Stimulated activated CD4-positive, alpha-beta T cell treated with anti-CD3 and anti-CD28 coated beads, Interleukin-1b, Interleukin-23, amount 100 ng/mL, for 1 hour (primary cell): ENCODE measurements around the gene PPP2R3A.
"Not testable (repeated sequence)": the region's sequence is repeated elsewhere in the genome, so short reads cannot be mapped to it uniquely, and the experiment has no call there.

Experiments used
- DNase-seq, 2 donors: peaks; one replicate each; pipeline ENCODE4 v3.0.0-alpha.2; 2020; ENCODE audit warnings: low read depth in 2 of 2

The PPP2R3A gene

DNA sequence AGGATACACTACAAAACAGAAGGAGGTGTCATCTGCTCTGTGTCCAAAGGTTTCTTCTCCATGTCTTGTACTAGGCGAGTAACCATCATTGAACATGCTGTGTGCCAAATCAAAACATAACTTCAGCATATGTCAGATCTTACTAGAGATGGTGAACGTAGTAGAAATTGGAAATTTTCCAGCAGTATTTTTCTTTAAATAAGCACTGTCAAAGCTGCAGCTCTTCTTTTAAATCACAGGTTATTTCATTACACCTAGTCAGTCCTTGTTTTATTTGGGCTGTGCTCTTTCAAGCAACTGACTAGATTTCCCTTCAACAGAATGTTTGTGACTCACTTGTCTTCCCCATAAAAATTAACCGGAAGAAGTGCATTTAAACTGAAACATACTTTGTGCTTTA lies 184.1 kb downstream of the PPP2R3A start:
- DNase-seq, result no peak

DNA sequence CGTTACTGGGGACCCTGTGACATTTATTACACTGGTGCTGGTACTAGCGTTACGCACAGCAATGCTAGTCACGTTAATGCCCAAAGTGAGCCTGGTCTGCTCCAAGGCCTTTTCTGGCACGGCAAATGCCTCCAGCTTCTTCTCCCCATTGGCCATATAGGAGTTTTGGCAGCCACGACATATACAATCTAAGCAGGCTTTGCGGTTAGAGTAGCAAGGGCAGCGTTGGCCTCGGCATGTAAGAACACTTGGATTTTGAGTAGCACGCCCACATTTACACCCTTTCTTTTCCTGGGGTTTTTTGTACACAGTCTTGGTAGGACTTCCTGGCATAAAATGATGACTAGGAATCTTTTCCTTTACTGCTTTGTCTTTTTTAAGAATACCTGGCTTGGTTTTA lies 185.7 kb downstream of the PPP2R3A start:
- DNase-seq, result no peak

DNA sequence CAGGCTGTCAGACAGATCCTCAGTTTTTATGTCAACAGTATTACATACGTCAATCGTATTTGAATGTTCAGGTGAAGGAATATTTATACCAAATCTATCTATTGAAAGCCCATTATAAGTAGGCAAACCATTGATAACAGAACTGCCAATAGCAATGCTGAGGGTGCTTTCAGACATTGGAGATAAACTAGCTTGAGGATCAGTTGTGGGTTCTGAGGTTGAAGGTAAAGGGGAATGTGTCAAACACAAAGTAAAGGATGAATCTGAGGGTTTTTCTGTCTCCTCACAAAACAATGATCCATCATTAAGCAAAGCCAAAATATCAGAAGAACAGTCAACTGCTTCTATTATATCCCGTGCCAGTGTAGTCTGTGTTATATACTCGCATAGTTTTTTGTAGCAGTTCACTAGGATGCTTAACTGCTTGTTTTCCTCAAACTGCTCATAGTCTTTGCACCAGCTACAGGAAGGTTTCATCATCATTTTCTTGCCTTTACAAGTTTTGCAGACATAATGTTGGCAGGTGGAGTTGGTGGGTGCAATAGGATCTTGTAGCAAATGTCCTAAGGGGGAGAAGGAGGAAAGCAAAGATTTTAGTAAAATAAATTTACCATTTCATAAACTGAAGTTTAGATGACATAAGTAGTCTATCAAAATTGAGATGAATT lies 186.8 kb downstream of the PPP2R3A start:
- DNase-seq, result no peak

DNA sequence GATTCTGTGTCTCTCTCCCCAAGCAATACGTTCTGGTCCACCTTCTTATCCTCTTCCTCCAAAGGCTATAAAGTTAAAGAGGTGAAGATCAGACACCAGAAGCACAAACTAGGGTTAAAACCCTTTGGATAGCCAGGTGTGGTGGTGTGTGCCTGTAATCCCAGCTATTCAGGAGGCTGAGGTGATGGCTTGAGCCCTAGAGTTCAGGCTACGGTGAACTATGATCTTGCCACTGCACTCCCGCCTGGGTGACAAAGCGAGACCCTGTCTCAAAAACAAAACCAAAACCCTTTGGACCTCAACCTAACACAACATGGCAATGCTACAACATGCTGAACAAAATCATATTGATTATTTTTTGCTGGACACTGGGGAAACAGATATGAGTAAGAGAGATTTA lies 187.4 kb downstream of the PPP2R3A start:
- no peak for DNase-seq

DNA sequence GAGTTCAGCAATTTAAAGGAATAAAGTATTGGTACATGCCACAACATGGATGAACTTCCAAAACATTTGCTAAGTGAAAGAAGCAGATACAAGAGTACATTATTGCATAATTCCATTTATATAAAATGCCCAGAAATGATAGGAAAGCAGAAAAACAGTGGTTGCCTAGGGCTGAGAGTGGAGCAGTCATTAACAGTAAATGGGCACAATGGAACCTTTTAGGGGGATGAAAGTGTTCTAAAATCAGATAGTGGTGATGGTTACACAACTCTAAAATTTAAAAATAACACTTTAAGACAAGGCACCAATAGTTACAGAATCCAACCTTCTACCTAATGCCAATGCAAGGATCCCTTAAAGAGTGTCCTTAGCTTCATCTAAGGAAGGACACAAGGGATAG lies 196.0 kb downstream of the PPP2R3A start:
- no peak for DNase-seq

DNA sequence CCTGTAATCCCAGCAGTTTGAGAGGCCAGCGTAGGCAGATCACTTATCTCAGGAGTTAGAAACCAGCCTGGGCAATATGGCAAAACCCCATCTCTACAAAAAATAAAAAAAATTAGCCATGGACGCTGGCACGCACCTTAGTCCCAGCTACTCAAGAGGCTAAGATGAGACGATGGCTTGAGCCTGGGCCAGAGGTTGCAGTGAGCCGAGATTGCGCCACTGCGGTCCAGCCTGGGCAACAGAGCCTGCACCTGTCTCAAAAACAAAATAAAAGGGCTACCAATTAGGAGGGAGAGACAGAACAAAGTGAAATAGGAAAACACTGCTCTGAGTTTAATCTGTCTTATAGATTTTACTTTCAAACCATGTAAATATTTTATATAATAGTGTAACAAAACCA lies 196.8 kb downstream of the PPP2R3A start:
- DNase-seq, result no peak

DNA sequence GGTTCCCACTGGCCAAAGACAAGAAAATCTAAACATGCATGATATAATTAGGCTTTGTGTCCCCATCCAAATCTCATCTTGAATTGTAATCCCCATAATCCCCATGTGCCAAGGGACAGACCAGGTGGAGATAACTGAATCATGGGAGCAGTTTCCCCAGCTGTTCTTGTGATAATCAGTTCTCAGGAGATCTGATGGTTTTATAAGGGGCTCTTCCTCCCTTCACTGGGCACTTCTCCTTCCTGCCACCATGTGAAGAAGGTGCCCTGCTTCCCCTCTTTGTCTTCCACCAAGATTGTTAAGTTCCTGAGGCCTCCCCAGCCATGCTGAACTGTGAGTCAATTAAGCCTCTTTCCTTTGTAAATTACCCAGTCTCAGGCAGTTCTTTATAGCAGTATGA lies 198.1 kb downstream of the PPP2R3A start:
- DNase-seq, result not testable (repeated sequence)

DNA sequence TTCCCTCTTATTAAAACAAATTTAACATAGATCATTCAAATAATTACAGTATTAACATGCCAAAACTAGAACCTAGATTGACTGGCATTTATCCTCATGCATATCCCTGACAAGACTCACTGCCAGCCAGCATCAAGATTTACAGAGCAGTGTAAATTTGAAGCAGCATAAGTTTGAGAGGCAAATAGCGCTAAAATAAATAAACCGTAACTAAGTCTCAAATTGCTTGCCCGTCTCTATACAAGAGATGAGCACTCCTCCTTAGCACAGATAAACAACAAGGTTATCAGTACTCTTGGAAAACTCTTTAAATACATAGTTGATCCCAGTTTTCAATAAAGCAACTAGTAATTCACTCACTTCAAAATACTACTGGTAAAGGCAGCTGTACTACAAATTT lies 201.0 kb downstream of the PPP2R3A start:
- DNase-seq, result no peak

DNA sequence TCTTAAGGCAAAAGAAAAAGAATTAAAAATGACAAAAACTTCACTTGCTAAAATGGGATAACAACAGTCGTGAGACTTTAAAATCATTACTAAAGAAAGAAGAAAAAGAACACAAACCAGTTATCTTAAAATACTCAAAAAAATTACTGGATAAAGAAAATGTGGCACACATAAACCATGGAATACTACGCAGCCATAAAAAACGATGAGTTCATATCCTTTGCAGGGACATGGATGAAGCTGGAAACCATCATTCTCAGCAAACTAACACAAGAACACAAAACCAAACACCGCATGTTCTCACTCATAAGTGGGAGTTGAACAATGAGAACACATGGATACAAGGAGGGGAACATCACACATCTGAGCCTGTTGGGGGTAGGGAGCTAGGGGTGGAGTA lies 202.7 kb downstream of the PPP2R3A start:
- not testable (repeated sequence) for DNase-seq

DNA sequence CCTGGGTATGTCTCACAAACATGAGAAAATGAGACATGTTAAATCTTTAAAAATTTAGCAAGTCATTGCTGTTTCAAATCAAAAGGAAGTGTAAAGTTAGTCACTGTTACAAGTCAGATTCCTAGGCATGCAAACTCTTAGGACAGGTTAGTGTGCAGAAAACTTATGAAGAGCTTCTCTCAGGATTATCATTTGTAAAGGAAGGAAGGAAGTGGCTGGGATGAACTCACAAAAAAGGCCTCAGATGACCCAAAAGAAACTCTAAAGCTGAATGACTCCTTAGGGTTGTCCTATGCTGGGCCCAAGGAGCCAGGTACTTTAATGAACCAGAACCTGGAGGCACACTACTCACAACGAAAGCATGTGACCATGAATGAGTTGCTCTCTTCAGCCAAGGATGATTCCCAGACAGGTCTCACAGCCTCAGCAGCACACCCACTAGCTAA lies 205.6 kb downstream of the PPP2R3A start:
- DNase-seq, result no peak

DNA sequence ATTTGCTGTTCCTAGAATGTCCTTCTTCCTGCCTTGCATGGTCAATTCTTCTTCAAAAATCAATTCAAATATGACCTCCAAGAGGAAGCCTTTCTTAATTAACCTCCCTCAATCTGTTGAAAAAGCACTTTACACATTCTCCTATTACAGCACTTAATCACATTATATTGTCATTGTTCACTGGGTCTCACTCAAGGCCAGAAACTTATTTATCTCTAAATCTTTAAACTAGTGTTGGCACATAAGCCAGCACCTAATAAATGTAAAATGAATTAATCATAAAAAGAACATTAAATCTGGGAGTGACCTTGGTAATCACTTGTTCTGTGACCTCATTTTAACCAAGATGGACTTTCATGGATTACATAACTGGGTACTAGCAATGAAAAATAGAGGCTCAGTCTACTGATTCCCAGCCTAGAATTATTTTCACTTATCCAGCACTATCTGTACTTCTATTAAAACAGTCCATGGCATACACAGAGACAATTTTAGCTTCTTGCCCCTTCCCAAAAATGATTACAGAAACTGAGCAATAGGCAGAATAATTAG lies 208.5 kb downstream of the PPP2R3A start:
- DNase-seq, result no peak

DNA sequence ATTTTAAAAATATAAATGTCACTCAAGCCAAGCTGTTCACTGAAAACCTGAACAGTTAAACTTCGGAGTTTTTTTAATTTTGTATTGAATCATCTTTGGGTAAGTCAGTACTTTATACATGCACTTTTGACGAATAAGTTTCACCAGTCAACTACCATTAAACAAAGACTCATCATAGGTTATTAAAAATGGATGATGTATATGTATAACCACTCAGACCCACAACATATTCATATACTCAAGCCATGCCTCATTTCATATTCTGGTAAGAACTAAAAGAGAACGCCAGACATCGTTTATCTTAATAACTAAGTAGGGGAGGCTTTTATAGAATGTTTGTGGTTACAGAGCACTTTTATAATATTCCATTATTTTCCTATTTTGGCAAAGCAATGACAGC lies 212.3 kb downstream of the PPP2R3A start:
- no peak for DNase-seq

DNA sequence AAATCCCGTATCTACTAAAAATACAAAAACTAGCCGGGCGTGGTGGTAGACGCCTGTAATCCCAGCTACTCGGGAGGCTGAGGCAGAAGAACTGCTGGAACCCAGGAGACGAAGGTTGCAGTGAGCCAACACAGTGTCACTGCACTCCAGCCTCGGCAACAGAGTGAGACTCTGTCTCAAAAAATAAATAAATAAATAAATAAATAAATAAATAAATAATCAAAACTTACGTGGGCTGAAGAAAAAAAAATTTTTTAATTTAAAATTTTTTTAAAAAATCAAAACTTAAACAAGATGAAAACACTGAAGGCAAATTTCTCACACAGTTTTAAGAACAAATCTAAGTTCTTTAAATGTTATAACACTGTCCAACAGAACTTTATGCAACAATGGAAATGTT lies 216.2 kb downstream of the PPP2R3A start:
- DNase-seq, result no peak

DNA sequence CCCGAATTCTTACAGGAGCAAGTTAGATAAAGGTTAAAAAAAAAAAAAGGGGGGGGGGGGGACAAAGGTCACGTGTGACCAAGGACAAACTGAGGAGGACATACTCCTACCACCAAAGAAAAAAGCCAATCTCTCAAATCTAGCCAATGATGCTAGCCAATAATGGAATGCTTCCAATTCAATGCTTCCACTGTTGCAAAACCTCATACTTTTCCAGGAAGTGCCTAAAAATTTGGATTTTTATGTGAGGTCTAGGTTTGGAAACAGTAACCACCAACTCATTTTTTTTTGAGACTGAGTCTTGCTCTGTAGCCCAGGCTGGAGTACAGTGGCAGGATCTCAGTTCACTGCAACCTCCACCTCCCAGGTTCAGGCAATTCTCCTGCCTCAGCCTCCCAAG lies 219.2 kb downstream of the PPP2R3A start:
- DNase-seq, result no peak

DNA sequence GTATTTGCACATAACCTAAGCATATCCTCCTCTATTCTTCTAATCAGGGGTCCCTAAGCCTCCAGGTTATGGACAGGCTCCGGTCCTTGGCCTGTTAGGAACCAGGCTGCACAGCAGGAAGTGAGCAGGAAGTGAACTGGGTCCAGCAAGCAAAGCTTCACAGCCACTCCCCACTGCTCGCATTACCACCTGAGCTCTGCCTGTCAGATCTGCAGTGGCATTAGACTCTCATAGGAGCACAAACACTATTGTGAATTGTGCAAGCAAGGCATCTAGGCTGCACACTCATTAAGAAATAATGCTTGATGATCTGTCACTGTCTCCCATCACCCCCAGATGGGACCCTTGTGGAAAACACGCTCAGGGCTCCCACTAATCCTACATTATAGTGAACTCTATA lies 220.8 kb downstream of the PPP2R3A start:
- no peak for DNase-seq

DNA sequence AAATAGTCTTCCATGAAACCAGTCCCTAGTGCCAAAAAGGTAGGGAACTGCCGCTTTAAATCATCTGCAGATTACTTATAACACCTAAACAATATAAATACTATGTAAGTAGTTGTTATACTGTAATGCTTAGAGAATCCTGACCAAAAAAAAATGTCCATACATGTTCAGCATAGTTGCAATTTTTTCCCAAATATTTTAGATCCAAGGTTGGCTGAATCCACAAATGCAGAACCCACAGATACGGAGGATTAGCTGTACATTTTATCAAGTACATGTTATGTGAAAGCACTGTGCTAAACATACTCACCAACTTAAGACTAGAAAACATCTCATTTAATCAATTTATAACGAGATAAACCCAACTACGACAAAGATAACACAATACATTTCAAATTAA lies 221.3 kb downstream of the PPP2R3A start:
- no peak for DNase-seq

DNA sequence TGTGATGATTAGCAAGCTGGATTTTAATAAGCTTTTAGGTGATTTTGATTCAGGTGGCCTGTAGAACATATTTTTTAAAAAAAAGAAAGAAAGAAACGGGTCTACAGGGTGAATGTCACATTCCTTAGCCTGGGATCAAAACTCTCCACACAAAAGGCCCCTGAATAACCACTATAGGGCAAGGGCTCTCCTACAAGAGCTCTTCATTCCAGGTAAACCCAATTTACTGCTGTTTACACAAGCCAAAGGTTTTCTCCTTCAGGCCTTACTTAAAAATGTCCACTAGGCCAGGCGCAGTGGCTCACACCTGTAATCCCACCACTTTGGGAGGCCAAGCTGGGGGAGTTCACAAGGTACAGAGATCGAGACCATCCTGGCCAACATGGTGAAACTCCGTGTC lies 222.3 kb downstream of the PPP2R3A start:
- no peak for DNase-seq

DNA sequence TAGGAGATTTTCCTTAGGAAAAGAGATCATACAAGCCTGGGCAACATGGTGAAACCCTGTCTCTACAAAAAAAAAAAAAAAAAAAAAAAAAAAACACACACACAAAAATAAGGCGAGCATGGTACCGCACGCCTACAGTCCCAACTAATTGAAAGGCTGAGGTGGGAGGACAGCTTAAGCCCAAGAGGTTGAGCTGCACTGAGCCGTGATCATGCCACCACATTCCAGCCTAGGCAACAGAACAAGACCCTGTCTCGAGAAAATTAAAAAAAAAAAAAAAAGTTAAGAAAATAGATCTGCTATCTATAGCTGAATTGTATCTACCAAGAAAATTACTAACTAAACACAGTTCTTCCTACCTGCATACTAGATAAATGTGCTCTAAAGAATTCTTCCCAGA lies 223.5 kb downstream of the PPP2R3A start:
- no peak for DNase-seq

DNA sequence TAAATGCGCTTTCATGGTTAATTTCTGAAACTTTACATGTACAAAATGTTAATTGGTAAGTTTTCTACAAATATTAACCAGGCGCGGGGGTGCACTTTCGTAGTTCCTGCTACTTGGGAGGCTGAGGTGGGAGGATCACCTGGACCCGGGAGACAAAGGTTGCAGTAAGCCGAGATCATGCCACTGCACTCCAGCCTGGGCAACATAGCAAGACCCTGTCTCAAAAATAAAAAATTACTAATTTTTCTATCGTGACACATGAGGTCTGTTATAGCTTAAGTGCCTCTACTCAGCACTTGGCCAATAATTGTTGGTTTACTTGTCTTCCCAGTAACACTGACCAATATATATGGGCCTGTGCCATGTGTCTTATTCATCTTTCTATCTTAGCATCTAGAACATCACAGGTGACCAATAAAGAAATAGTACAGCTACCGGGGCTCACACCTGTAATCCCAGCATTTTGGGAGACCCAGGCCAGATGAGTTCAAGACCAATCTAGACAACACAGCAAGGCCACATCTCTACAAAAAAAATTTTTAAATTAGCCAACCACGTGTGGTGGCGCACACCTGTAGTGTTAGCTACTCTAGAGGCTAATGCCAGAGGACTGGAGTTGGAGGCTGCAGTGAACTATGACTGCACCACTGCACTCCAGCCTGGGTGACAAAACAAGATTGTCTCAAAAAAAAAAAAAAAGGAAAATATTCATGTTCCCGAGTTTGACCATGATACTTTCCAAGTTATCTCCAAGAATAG lies 224.5 kb downstream of the PPP2R3A start:
- DNase-seq, result no peak

DNA sequence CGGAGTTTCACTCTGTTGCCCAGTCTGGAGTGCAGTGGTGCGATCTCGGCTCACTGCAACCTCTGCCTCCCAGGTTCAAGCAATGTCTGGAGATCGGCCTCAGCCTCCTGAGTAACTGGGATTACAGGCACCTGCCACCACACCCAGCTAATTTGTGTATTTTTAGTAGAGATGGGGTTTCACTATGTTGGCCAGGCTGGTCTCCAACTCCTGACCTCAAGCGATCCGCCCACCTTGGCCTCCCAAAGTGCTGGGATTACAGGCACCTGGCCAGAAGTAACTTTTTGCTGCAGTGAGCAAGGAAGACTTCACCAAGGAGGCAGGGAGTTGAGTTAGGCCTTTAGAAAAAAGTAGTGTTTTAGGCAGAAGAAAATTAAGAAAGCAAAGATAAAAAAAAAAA lies 226.7 kb downstream of the PPP2R3A start:
- not testable (repeated sequence) for DNase-seq

DNA sequence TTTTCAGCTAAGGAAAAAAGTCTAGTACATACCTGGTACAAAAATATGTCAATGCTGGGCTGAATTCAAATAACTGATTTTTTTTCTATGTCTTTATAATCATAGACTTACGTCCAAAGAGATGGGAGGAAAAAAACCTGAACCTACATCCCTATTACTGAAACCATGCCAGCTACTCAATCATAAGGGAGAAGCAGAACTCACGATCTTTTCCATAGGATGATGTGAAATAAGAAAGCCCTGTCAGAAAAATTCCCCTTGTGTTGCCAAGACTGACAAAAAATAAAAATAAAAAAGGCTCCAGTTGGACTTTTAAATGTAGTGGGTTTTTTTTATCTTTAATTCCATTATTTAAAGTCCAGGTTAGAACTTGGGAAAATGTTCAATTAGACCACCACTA lies 227.3 kb downstream of the PPP2R3A start:
- no peak for DNase-seq

DNA sequence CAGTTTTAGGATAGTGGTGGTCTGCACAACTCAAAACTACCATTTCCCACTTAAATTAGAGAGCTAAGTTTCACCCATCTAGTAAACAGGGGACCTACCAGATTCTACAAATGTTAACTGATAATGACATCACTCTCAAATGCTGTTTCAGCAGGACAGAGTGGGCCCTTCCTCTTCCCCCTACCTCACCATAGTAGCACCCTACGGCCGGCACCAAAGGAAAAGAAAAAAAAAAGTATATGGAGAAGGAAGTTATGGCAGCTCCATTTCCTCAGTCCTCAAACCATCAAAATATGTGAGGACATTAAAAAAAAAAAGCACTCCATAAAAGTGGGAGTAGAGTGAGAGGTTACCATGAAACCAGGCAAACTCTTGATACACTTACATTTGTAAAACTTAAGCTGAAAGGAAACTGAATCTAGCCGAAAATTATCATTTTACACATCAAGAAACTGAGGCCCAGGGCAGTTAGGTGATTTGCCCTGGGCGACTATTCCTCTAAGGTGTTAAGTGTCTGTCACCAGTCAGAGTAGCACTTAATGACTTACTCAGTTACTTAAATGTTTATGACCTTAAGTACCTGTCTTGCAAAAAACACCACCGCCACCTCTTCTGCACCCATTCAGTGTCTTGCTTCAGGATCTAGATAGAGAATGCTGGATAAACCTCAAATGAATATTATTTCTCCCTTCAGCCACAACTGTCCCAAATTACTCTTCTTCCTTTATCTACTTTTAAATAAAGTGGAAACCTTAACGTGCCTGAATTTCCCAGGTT lies 227.9 kb downstream of the PPP2R3A start:
- no peak for DNase-seq
